H1 (cell line): Measurements from ENCODE around the gene SYNDIG1. TPM values are rescaled to one million over a fixed set of nuclear protein-coding genes. Genes with fewer than 3 reads are reported as not detected.

ENCODE experiments used
- CTCF ChIA-PET: fragments of 300-600 bp; sonication (Branson Sonifier 250); formaldehyde crosslinking; loops from one replicate; lab custom pipeline; 2021; ENCODE audit not compliant: partially characterized antibody; lab: Charles Lee
- POLR2A ChIA-PET: fragments of 300-600 bp; sonication (Branson Sonifier 250); formaldehyde crosslinking; loops from one replicate; lab custom pipeline; 2021; ENCODE audit warnings: inconsistent platforms; ENCODE audit not compliant: partially characterized antibody; lab: Charles Lee
- DNase-seq, 2 experiments: peaks; one replicate each; pipeline versions ENCODE4 v3.0.0 to v3.0.0-alpha.2; 2010 to 2022; ENCODE audit warnings: low spot score in 2 of 2, low read depth in 1 of 2, mixed read lengths in 1 of 2
- FAIRE-seq: peaks from 2 replicates; lab custom pipeline; 2011; peaks lifted over from hg19 to GRCh38; lab: Jason Lieb, UNC
- H2AFZ ChIP-seq: 2 replicates; pipeline ENCODE4 v1.8.1; 2012; ENCODE audit warnings: low read length, inconsistent platforms
- H2AK5ac ChIP-seq: 2 replicates; pipeline ENCODE4 v1.6.1; 2013; ENCODE audit warnings: low read depth, low read length
- H2BK120ac ChIP-seq: replicated peaks from 2 replicates; pipeline ENCODE3; 2013; ENCODE audit warnings: low read depth, low read length, inconsistent platforms
- H2BK12ac ChIP-seq: 2 replicates; pipeline ENCODE4 v1.6.1; 2013; ENCODE audit warnings: low read depth, low read length
- H2BK15ac ChIP-seq: 2 replicates; pipeline ENCODE4 v1.6.1; 2013; ENCODE audit warnings: low read length
- H2BK20ac ChIP-seq: 2 replicates; pipeline ENCODE4 v1.6.1; 2013; ENCODE audit warnings: low read length
- H2BK5ac ChIP-seq: 2 replicates; pipeline ENCODE4 v1.6.1; 2013; ENCODE audit warnings: low read depth, low read length
- H3K14ac ChIP-seq: 2 replicates; pipeline ENCODE4 v1.6.1; 2013; ENCODE audit warnings: inconsistent platforms; ENCODE audit not compliant: insufficient read length
- H3K18ac ChIP-seq: 2 replicates; pipeline ENCODE4 v1.6.1; 2013; ENCODE audit warnings: low read length; ENCODE audit errors: extremely low read depth
- H3K23ac ChIP-seq: 2 replicates; pipeline ENCODE4 v1.6.1; 2013; ENCODE audit warnings: inconsistent platforms; ENCODE audit not compliant: insufficient read length
- H3K23me2 ChIP-seq: 2 replicates; pipeline ENCODE4 v1.6.1; 2013; ENCODE audit warnings: low read depth, low read length
- H3K27ac ChIP-seq: 2 replicates; pipeline ENCODE4 v1.6.1; 2011; ENCODE audit warnings: low read depth, low read length, inconsistent platforms
- H3K27me3 ChIP-seq, 4 experiments: replicated peaks in 1 of 4; 1 replicate in 1 of 4; 2 replicates in 3 of 4; pipeline versions ENCODE4 v1.6.1 to v1.8.1; 2011 to 2013; ENCODE audit warnings: low read length in 3 of 4, mild to moderate bottlenecking in 3 of 4, inconsistent platforms in 2 of 4, mixed read lengths in 2 of 4, moderate library complexity in 1 of 4; ENCODE audit not compliant: control insufficient read depth in 3 of 4, insufficient read depth in 3 of 4; ENCODE audit errors: extremely low read depth in 1 of 4
- H3K36me3 ChIP-seq, 4 experiments: 2 replicates each; pipeline versions ENCODE4 v1.6.1 to v1.8.1; 2011 to 2013; ENCODE audit warnings: mild to moderate bottlenecking in 4 of 4, low read length in 3 of 4, moderate library complexity in 2 of 4, control low read depth in 1 of 4, inconsistent platforms in 1 of 4; ENCODE audit not compliant: insufficient read depth in 4 of 4, control insufficient read depth in 2 of 4
- H3K4ac ChIP-seq: replicated peaks from 2 replicates; pipeline ENCODE3; 2013; ENCODE audit warnings: low read length, low read depth, mixed read lengths, inconsistent platforms; ENCODE audit not compliant: insufficient read length
- H3K4me1 ChIP-seq, 4 experiments: replicated peaks in 1 of 4; 1 replicate in 1 of 4; 2 replicates in 3 of 4; pipeline versions ENCODE4 v1.6.1 to v1.8.1; 2011 to 2013; ENCODE audit warnings: low read length in 3 of 4, inconsistent platforms in 2 of 4, mixed read lengths in 1 of 4; ENCODE audit not compliant: insufficient read depth in 4 of 4, control insufficient read depth in 3 of 4
- H3K4me2 ChIP-seq, 2 experiments: 2 replicates each; pipeline versions ENCODE4 v1.6.1 to v1.8.1; 2011 to 2013; ENCODE audit warnings: low read depth in 2 of 2, low read length in 2 of 2, control low read depth in 1 of 2, inconsistent platforms in 1 of 2, mild to moderate bottlenecking in 1 of 2; ENCODE audit not compliant: insufficient read depth in 1 of 2
- H3K4me3 ChIP-seq, 4 experiments: fragments of 200-600, 300-600 bp in 1 of 4; sonication (generic), shearing (Covaris generic), sonication (Bioruptor Twin) in 1 of 4; 2 replicates each; pipeline versions ENCODE4 v1.5.1 to v1.8.1; 2011 to 2016; ENCODE audit warnings: low read length in 4 of 4, low read depth in 3 of 4, control low read depth in 2 of 4, inconsistent platforms in 2 of 4, mild to moderate bottlenecking in 2 of 4, mixed read lengths in 1 of 4, moderate library complexity in 1 of 4; ENCODE audit not compliant: insufficient read depth in 2 of 4; ENCODE audit errors: extremely low read depth in 1 of 4
- H3K56ac ChIP-seq: replicated peaks from 2 replicates; pipeline ENCODE3; 2013; ENCODE audit warnings: low read depth, mild to moderate bottlenecking, mixed read lengths, low read length, inconsistent platforms; ENCODE audit not compliant: insufficient read length
- H3K79me1 ChIP-seq: 2 replicates; pipeline ENCODE4 v1.6.1; 2013; ENCODE audit warnings: low read depth, low read length, control low read depth
- H3K79me2 ChIP-seq, 2 experiments: 2 replicates each; pipeline versions ENCODE4 v1.6.1 to v1.8.1; 2012 to 2013; ENCODE audit warnings: low read length in 2 of 2, mild to moderate bottlenecking in 2 of 2, inconsistent platforms in 1 of 2; ENCODE audit not compliant: insufficient read depth in 2 of 2, control insufficient read depth in 1 of 2
- H3K9ac ChIP-seq, 4 experiments: replicated peaks in 1 of 4; 1 replicate in 1 of 4; 2 replicates in 3 of 4; pipeline versions ENCODE4 v1.6.1 to v1.8.1; 2011 to 2013; ENCODE audit warnings: low read depth in 3 of 4, low read length in 3 of 4, control low read depth in 2 of 4, mild to moderate bottlenecking in 2 of 4, moderate library complexity in 2 of 4, inconsistent platforms in 1 of 4; ENCODE audit errors: extremely low read depth in 1 of 4
- H3K9me3 ChIP-seq, 2 experiments: 2 replicates each; pipeline versions ENCODE4 v1.6.1 to v1.8.1; 2012 to 2013; ENCODE audit warnings: mild to moderate bottlenecking in 2 of 2, moderate library complexity in 2 of 2, control low read depth in 1 of 2, inconsistent platforms in 1 of 2, low read depth in 1 of 2, low read length in 1 of 2, mixed read lengths in 1 of 2; ENCODE audit not compliant: insufficient read depth in 2 of 2
- H4K20me1 ChIP-seq, 2 experiments: replicated peaks in 1 of 2; 2 replicates each; pipeline versions ENCODE3 to v1.8.1; 2011 to 2013; ENCODE audit warnings: inconsistent platforms in 2 of 2, low read length in 2 of 2, mild to moderate bottlenecking in 1 of 2; ENCODE audit not compliant: insufficient read depth in 2 of 2, control insufficient read depth in 1 of 2
- H4K5ac ChIP-seq: 2 replicates; pipeline ENCODE4 v1.6.1; 2013; ENCODE audit warnings: low read length, low read depth, mixed read lengths, inconsistent platforms; ENCODE audit not compliant: insufficient read length
- H4K8ac ChIP-seq: 2 replicates; pipeline ENCODE4 v1.8.0; 2013; ENCODE audit warnings: mild to moderate bottlenecking, moderate library complexity, low read length, inconsistent platforms; ENCODE audit not compliant: insufficient read depth; ENCODE audit errors: extremely low read depth
- H4K91ac ChIP-seq: replicated peaks from 2 replicates; pipeline ENCODE3; 2013; ENCODE audit warnings: low read length, mixed read lengths, inconsistent platforms; ENCODE audit not compliant: insufficient read length
- EGR1 ChIP-seq: IDR thresholded peaks from 2 replicates; pipeline ENCODE4 v1.6.1; 2011; ENCODE audit warnings: low read depth, low read length, borderline replicate concordance
- FOSL1 ChIP-seq: IDR thresholded peaks from 2 replicates; pipeline ENCODE4 v1.6.1; 2011; ENCODE audit warnings: mild to moderate bottlenecking, low read depth, low read length, moderate library complexity; ENCODE audit not compliant: insufficient read depth
- GTF2F1 ChIP-seq: IDR thresholded peaks from 2 replicates; pipeline ENCODE4 v1.6.1; 2012; ENCODE audit warnings: low read depth, low read length, improper control_type of control experiment, borderline replicate concordance
- NANOG ChIP-seq: IDR thresholded peaks from 2 replicates; pipeline ENCODE4 v1.6.1; 2011; ENCODE audit warnings: low read length, low read depth, mild to moderate bottlenecking, inconsistent platforms; ENCODE audit not compliant: insufficient read depth, poor library complexity, severe bottlenecking
- RAD21 ChIP-seq, 2 experiments: IDR thresholded peaks in 1 of 2; conservative IDR thresholded peaks in 1 of 2; 2 replicates each; pipeline ENCODE4 v1.6.1; 2011; ENCODE audit warnings: low read depth in 2 of 2, low read length in 2 of 2, improper control_type of control experiment in 1 of 2, inconsistent platforms in 1 of 2, mild to moderate bottlenecking in 1 of 2, moderate library complexity in 1 of 2
- RXRA ChIP-seq: IDR thresholded peaks from 2 replicates; pipeline ENCODE4 v1.6.1; 2011; ENCODE audit warnings: low read depth, mild to moderate bottlenecking, low read length, moderate library complexity; ENCODE audit not compliant: insufficient read depth
- SUZ12 ChIP-seq: fragments of 200-600 bp; sonication (generic); IDR thresholded peaks from 2 replicates; pipeline ENCODE4 v1.6.1; 2012; ENCODE audit warnings: mild to moderate bottlenecking, inconsistent platforms, low read length, moderate library complexity, mixed read lengths
- TBP ChIP-seq: IDR thresholded peaks from 2 replicates; pipeline ENCODE4 v1.6.1; 2011; ENCODE audit warnings: low read depth, low read length, improper control_type of control experiment
- ZNF274 ChIP-seq: IDR thresholded peaks from 2 replicates; pipeline ENCODE4 v1.7.0; 2012; ENCODE audit warnings: low read length, borderline replicate concordance; ENCODE audit errors: extremely low read depth
- WGBS, 2 experiments: shearing (Covaris generic) in 1 of 2; methylation state at CpG; one replicate each; pipeline versions ENCODE4 v1.1.6 to v1.1.7; 2013 to 2015; ENCODE audit warnings: low lambda C conversion rate in 2 of 2, mixed read lengths in 2 of 2, inconsistent platforms in 1 of 2, low coverage in 1 of 2, missing lambda C conversion rate in 1 of 2; ENCODE audit not compliant: insufficient replicate concordance in 2 of 2, insufficient coverage in 1 of 2, insufficient read length in 1 of 2; ENCODE audit errors: extremely low coverage in 1 of 2, missing lambda C conversion rate in 1 of 2; 5-methylcytosine and 5-hydroxymethylcytosine counted together
- polyA plus RNA-seq, 7 experiments: library from polyadenylated mRNA; depleted of rRNA in 3 of 7; stranded (reverse) in 5 of 7; unstranded in 2 of 7; fragments of >200 nt in 5 of 7; fragments of 200-250 nt in 2 of 7; gene quantifications; 1 replicate in 5 of 7; 2 replicates in 1 of 7; 4 replicates in 1 of 7; pipeline versions ENCODE4 v1.2.1 to v1.2.3, GENCODE V29; 2011 to 2013; ENCODE audit warnings: missing spikeins in 2 of 7, mixed read lengths in 2 of 7
- total RNA-seq: library from RNA; stranded (reverse); fragmentation: NEBNext Ultra II Directional; extraction: Animal tissue kit (Norgen Biotek cat#: 25700); gene quantifications from 2 replicates; pipeline ENCODE4 v1.2.1, GENCODE V29; 2021
- TF ChIP-seq, protein P1 (sequence below): IDR thresholded peaks from 2 replicates; pipeline ENCODE4 v1.6.1; 2011; ENCODE audit warnings: low read depth, mild to moderate bottlenecking, low read length; ENCODE audit not compliant: insufficient read depth
- TF ChIP-seq, protein P2 (sequence below): IDR thresholded peaks from 2 replicates; pipeline ENCODE4 v1.6.1; 2012; ENCODE audit warnings: low read length, inconsistent platforms

Gene SYNDIG1
- total and polyA plus RNA-seq, 2 of the 8 experiments (the other 6 are each of a cell fraction or from before 2014, with no cell fraction given): 6.5 to 7.8 TPM

DNA sequence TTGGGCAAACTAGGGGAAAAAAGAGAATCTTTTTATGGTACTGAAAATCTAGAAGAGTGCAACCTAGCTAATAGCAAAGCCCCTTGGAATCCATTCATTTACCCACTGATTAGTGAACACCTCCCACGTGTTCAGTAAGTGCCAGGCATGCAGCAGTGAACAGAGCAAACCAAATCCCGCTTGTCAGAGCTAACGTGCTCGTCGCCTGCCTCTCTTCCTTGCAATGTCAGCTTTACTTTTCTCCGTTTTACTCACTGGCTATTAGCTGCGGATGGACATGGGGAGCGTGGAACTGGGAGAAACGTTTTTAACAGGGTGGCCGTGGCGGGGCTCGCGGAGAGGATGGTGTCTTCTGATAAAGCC is 120.4 kb downstream of the SYNDIG1 start:
- Histone ChIP-seq H2BK120ac (no peak overlapping the region), H3K27ac (no peak overlapping the region), H2BK15ac (no peak overlapping the region), H4K5ac (no peak overlapping the region), H3K36me3 (no peaks in the 10 kb centered on the region), H3K4me1 (peaks cover 0 to 3% (median 0%) of the 10 kb centered on the region in 4 experiments; a peak in 3 of 7 replicates), H2BK12ac (no peak overlapping the region), H4K8ac (no peak overlapping the region), H3K4me2 (no peak overlapping the region), H3K4me3 (no peak overlapping the region), H3K79me1 (no peaks in the 10 kb centered on the region), H3K23ac (no peak overlapping the region), H3K18ac (no peak overlapping the region), H2AFZ (no peak overlapping the region), H2BK5ac (no peak overlapping the region), H4K91ac (no peak overlapping the region), H3K9me3 (no peaks in the 10 kb centered on the region), H4K20me1 (peaks cover 0 to 4% of the 10 kb centered on the region in 2 experiments), H2BK20ac (no peak overlapping the region), H3K4ac (no peak overlapping the region), H3K56ac (no peak overlapping the region), H3K27me3 (no peaks in the 10 kb centered on the region), H2AK5ac (no peak overlapping the region), H3K79me2 (no peaks in the 10 kb centered on the region), H3K23me2 (no peaks in the 10 kb centered on the region; the same call in 1 of the 2 replicates), H3K9ac (no peak overlapping the region), H3K14ac (no peak overlapping the region)
- CTCF ChIA-PET: interaction anchor here (1.3 to 2.1 kb wide), 2 partner anchors 10 to 20 kb away, joined by 3 to 7 read pairs; no protein-coding TSS in a partner anchor
- POLR2A ChIA-PET: no interaction called here
- no peak for FAIRE-seq
- DNase-seq: peak in 1 of 2 experiments; percentile 43
- WGBS, 2 experiments: 89% methylated on average over 13 of the region's 13 CpGs; no CpG with 5 or more reads in 1 of the 2 experiments
- TF ChIP-seq RAD21 (IDR thresholded peaks at IDR 0.05 in 1 of 2, conservative IDR thresholded peaks at IDR 0.05 in 1 of 2; ENCODE audit: low read depth in 2 of 2, low read length in 2 of 2): no peak
- TF ChIP-seq, protein P1, sequence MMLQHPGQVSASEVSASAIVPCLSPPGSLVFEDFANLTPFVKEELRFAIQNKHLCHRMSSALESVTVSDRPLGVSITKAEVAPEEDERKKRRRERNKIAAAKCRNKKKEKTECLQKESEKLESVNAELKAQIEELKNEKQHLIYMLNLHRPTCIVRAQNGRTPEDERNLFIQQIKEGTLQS: no peak
- no peak for TF ChIP-seq RXRA
- TF ChIP-seq FOSL1: no peak
- no peak for TF ChIP-seq NANOG
- TF ChIP-seq EGR1: no peak
- TF ChIP-seq ZNF274: no peak
- no peak for TF ChIP-seq GTF2F1
- TF ChIP-seq SUZ12: no peak
- TF ChIP-seq TBP: no peak
- TF ChIP-seq, protein P2, sequence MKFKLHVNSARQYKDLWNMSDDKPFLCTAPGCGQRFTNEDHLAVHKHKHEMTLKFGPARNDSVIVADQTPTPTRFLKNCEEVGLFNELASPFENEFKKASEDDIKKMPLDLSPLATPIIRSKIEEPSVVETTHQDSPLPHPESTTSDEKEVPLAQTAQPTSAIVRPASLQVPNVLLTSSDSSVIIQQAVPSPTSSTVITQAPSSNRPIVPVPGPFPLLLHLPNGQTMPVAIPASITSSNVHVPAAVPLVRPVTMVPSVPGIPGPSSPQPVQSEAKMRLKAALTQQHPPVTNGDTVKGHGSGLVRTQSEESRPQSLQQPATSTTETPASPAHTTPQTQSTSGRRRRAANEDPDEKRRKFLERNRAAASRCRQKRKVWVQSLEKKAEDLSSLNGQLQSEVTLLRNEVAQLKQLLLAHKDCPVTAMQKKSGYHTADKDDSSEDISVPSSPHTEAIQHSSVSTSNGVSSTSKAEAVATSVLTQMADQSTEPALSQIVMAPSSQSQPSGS: no peak
